KMS-11 (cell line): ENCODE measurements around the gene RBM26.

ENCODE experiments used
- H2AFZ ChIP-seq: fragments of 200-600 bp; sonication (generic); 2 replicates; pipeline ENCODE4 v1.6.1; 2016; ENCODE audit warnings: antibody characterized with exemption, mixed run types, low read depth
- H3K27ac ChIP-seq: fragments of 200-600 bp; sonication (generic); 2 replicates; pipeline ENCODE4 v1.6.1; 2016; ENCODE audit warnings: mild to moderate bottlenecking, mixed run types
- H3K27me3 ChIP-seq: fragments of 200-600 bp; sonication (generic); 2 replicates; pipeline ENCODE4 v1.6.1; 2017; ENCODE audit warnings: mild to moderate bottlenecking, low read depth, mixed run types, moderate library complexity; ENCODE audit not compliant: insufficient read depth
- H3K36me3 ChIP-seq: fragments of 200-600 bp; sonication (generic); 2 replicates; pipeline ENCODE4 v1.6.1; 2017; ENCODE audit warnings: mild to moderate bottlenecking, mixed run types; ENCODE audit not compliant: insufficient read depth
- H3K4me1 ChIP-seq: fragments of 200-600 bp; sonication (generic); 2 replicates; pipeline ENCODE4 v1.6.1; 2016; ENCODE audit warnings: mild to moderate bottlenecking, low read depth, mixed run types; ENCODE audit not compliant: poor library complexity, severe bottlenecking
- H3K4me2 ChIP-seq: fragments of 200-600 bp; sonication (generic); 2 replicates; pipeline ENCODE4 v1.7.0; 2016; ENCODE audit warnings: mild to moderate bottlenecking, mixed run types
- H3K4me3 ChIP-seq: fragments of 200-600 bp; sonication (generic); IDR thresholded peaks from 2 replicates; pipeline ENCODE4 v1.6.1; 2017; ENCODE audit warnings: low read depth, low read length, mixed read lengths; ENCODE audit not compliant: insufficient read depth
- H3K79me2 ChIP-seq: fragments of 200-600 bp; sonication (generic); 2 replicates; pipeline ENCODE4 v1.6.1; 2016; ENCODE audit warnings: low read depth, mixed run types; ENCODE audit not compliant: insufficient read depth
- H3K9ac ChIP-seq: fragments of 200-600 bp; sonication (generic); 2 replicates; pipeline ENCODE4 v1.6.1; 2016; ENCODE audit warnings: mild to moderate bottlenecking, mixed run types
- H4K20me1 ChIP-seq: fragments of 200-600 bp; sonication (generic); 2 replicates; pipeline ENCODE4 v1.6.1; 2016; ENCODE audit warnings: mild to moderate bottlenecking, mixed run types; ENCODE audit not compliant: insufficient read depth
- CTCF ChIP-seq: fragments of 200-600 bp; sonication (generic); conservative IDR thresholded peaks from 2 replicates; pipeline ENCODE4 v1.6.1; 2017; ENCODE audit warnings: low read depth, mild to moderate bottlenecking, antibody characterized with exemption, low read length, moderate library complexity, mixed read lengths

RBM26 gene

GRCh38 chr13:79309690-79310089, 96.4 kb downstream of the RBM26 start:
- Histone ChIP-seq H3K4me2 (no peak overlapping the region), H3K4me3 (no peak overlapping the region), H3K27ac (no peak overlapping the region), H2AFZ (no peak overlapping the region), H3K9ac (no peak overlapping the region), H4K20me1 (no peaks in the 10 kb centered on the region), H3K36me3 (no peaks in the 10 kb centered on the region), H3K79me2 (no peaks in the 10 kb centered on the region), H3K27me3 (no peaks in the 10 kb centered on the region), H3K4me1 (no peaks in the 10 kb centered on the region)
- no peak for TF ChIP-seq CTCF

GRCh38 chr13:79307866-79308298, 98.2 kb downstream of the RBM26 start:
- Histone ChIP-seq H3K9ac (no peak overlapping the region), H3K36me3 (no peaks in the 10 kb centered on the region), H3K27me3 (no peaks in the 10 kb centered on the region), H3K27ac (no peak overlapping the region), H3K79me2 (no peaks in the 10 kb centered on the region), H3K4me3 (no peak overlapping the region), H3K4me1 (no peaks in the 10 kb centered on the region), H4K20me1 (no peaks in the 10 kb centered on the region), H2AFZ (no peak overlapping the region), H3K4me2 (no peak overlapping the region)
- TF ChIP-seq CTCF = no peak

GRCh38 chr13:79307433-79307861, 98.6 kb downstream of the RBM26 start:
- no peaks in the 10 kb centered on the region for H3K36me3 ChIP-seq
- no peaks in the 10 kb centered on the region for H3K27me3 ChIP-seq
- no peak overlapping the region for H3K27ac ChIP-seq
- H3K4me2 ChIP-seq = no peak overlapping the region
- H3K9ac ChIP-seq = no peak overlapping the region
- no peaks in the 10 kb centered on the region for H3K4me1 ChIP-seq
- H2AFZ ChIP-seq = no peak overlapping the region
- TF ChIP-seq CTCF = no peak
- H3K79me2 ChIP-seq = no peaks in the 10 kb centered on the region
- H4K20me1 ChIP-seq = no peaks in the 10 kb centered on the region
- H3K4me3 ChIP-seq = no peak overlapping the region

- Histone ChIP-seq H3K4me1 (no peaks in the 10 kb centered on the region), H3K27ac (no peak overlapping the region), H2AFZ (no peak overlapping the region), H4K20me1 (no peaks in the 10 kb centered on the region), H3K27me3 (no peaks in the 10 kb centered on the region), H3K36me3 (no peaks in the 10 kb centered on the region), H3K79me2 (no peaks in the 10 kb centered on the region), H3K4me2 (no peak overlapping the region), H3K4me3 (no peak overlapping the region), H3K9ac (no peak overlapping the region)
- no peak for TF ChIP-seq CTCF
Observed at GRCh38 chr13:79306650-79307049, 99.4 kb downstream of the RBM26 start.
